Activated CD8-positive, alpha-beta memory T cell treated with anti-CD3 and anti-CD28 coated beads, Interleukin-2, amount 50 U/mL, for 1 hour (primary cell): ENCODE measurements around the gene BSND.

Source experiments
- DNase-seq: peaks from one replicate; pipeline ENCODE4 v3.0.0-alpha.2; 2020; ENCODE audit errors: extremely low read depth

BSND gene

GRCh38 chr1:54991939-54992338 is 6.8 kb upstream of the BSND start:
- DNase-seq, result no peak

DNA sequence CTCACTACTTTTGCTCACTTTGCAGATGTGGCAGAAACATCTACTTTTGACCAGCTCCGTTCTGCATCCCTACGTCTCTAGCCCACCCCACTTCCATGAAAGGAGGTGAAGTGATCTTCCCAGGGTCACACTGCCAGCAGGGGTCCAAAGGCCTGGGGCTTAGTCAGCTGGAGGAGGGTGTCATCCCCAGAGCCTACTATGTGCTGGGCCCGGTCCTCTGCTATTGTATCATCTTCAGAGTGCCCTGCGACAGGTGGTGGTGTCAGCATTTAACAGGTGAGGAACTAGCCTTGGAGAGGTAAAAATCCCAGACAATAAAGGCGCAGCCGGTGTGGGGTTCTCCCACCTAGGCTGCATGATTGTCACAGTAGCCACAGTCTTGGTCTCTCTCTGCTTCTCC is 5.6 kb upstream of the BSND start:
- DNase-seq, result no peak

- no peak for DNase-seq
These were observed 4.3 kb upstream of the BSND start for GRCh38 chr1:54994355-54994990.

DNA sequence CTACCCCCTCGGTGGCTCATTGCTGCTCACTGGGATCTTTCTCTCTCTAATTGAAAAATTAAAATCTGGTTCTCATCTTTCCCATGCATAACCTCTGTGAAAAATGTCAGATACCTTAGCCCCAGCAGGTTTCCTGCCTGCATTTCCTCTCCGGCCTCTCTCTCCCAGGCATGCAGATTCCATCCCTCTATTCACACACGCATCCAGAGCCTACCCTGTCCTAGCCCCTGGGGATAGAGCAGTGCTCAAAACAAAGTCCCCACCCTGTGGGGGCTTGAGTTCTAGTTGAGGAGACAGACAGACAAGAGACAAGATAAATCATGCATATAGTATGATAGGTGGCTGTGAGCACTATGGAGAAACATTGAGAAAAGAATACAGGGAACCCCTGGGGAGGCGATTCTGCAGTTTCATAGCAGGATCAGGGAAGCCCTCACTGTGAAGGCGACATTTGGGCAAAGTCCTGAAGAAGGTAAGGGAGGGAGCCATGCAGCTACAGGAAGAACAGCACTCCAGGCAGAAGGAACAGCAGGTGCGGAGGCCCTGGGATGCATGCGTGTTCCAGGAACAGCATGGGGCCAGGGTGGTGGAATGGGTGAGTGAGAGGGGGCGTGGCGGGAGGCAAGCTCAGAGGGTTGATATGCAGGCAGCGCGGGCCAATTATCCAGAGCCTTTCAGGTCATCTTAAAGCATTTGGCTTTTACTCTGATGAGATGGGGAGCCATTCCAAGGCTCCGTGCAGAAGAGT is 3.5 kb upstream of the BSND start:
- DNase-seq, result no peak

DNA sequence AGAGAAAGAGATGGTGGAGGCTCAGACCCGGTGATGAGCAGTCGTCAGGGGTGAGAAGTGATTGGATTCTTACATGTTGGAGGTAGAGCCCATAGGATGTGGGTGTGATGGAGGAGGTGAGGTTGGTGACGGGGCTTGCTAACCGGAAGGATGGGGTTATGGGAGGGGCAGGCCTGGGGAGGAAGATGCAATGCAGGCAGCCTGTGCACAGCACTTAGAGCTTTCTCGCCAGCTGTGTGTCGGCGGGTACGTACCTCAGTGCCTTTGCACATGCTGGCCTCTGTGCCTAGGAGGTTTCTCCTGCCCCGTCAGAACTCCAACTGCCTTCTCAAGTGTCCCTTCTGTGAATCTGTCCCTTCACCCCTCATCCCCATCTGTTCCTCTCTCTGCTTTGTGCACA is 2.9 kb upstream of the BSND start:
- no peak for DNase-seq

DNA sequence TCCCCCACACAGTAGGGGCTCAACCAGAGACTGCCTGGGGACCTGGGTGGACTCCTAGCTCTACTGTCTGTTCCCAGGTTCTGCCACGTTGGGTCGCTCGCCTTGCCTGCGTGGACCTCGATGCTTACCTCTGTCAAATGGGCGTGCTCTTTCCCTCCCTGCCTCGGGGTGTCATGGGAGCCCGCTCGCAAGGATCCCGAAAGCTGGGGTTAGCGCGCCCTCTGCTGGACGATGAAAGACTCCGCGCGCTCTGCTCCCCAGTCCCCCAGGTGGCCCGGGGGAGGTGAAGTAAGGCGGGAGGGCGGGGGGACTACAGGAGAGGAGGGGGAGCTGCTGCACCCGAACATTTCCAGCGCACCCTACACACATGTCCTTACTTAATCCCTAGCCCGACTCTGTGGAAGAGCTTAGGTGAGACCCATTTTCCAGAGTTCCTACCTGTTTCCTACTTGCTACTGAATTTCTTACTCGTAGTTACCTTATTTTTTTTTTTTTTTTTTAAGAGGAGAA is 2.3 kb upstream of the BSND start:
- DNase-seq, result peak; percentile 41

DNA sequence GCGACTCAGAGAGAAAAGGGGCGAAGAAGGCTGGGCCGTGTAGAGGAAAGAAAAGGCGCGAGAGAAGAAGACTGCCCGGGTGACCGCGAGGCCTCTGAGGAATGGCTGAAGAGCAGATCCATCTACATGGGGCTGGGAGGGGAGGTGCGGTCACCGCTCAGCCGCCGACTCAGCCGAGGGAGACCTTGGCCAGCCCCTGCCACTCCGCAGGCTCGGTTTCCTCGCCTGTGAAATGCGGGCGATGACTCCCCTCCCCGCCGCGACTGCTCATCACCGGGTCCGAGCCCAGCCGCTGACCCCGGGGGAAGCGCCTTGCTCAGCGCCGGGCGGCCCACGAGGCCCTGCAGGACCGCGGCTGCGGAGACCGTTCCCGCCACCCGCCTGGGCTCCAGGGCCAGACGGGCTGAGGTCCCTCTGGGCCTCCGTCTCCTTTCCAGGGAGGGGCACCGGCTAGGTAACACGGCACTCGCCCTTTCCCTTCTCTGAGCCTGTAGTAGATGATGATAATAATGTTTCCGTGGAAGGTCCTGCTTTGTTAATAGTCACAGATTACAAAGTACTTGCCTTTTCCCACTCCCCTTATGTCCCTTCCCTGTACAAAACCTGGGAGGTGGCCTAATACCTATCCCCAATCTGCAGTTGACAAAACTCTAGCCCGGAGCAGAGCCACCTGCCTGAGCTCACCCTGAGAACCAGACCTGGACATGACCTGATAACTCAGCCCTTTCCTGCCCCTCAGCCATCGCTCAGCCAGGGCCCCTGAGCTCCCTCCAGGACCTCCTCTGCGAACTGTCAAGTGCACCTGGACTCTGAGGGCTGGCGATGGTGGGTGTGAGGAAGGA is 1.6 kb upstream of the BSND start:
- no peak for DNase-seq

- DNase-seq, result no peak
These were observed 1.1 kb upstream of the BSND start for GRCh38 chr1:54997711-54997986.

GRCh38 chr1:54998100-54998499 is 633 bp upstream of the BSND start:
- DNase-seq, result no peak

DNA sequence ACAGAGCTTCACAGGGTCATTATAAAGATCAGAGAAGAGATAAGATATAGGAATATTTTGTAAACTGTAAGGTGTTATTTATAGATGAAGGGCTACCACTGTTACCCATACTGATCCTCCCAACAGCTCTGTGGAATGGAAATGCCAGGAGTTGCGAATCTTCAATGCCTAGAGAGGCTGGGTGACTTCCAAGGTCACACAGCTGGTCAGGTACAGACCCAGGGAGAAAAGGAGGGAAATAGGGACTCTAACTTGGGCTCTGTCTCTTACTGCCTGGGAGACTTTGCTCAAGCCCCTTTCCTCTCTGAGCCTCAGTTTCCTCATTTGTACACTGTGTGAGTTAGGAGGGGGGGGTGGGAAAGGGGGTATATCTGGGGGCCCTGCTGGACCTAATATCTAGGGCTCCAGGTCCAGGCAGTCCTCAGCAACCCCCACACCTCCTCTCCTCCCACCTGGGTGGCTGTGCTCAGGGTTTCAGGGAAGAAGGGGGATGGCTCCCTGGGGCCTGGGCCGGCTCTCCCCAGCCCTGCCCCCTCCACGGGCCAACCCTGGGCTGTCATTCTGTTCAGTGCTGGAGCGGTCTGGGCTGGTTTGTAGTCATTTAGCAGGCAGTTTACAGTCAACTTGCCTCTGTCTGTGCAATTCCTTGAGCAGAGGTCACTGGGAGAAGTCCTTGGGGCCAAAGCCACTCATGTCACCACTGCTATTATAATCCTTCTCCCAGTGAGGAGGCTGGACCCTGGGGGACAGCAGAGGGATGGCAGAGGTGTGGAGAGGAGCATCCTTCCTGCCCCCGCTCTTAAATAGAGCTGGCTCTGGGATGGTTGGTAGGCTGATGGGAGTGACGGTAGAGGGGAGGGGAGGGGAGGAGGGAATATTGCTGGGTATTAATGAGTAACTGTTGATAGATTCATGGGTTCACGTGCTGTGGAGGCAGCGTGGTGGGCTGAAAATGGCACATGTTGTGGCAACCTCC is 1.7 kb downstream of the BSND start:
- no peak for DNase-seq

DNA sequence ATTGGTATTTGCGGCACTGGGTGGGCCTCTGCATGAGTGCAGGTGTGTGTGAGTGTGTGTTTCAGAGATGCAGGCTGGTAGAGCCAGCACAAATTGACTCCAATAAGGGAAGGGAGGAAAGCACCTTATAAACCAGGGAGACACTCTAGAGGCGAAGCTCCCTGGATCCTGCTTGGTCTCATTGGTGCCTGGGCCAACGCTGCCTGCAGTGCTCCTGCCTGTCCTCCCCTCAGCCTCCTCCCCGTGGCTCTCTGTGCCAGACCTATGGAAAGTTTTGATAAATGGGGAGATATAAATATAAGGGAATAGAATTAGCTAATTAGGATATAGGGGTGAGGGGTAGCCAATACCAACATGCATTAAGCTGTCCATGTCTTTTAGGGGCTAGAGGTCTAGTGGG is 2.6 kb downstream of the BSND start:
- DNase-seq, result no peak

GRCh38 chr1:55002686-55003085 is 4.0 kb downstream of the BSND start:
- DNase-seq, result no peak

DNA sequence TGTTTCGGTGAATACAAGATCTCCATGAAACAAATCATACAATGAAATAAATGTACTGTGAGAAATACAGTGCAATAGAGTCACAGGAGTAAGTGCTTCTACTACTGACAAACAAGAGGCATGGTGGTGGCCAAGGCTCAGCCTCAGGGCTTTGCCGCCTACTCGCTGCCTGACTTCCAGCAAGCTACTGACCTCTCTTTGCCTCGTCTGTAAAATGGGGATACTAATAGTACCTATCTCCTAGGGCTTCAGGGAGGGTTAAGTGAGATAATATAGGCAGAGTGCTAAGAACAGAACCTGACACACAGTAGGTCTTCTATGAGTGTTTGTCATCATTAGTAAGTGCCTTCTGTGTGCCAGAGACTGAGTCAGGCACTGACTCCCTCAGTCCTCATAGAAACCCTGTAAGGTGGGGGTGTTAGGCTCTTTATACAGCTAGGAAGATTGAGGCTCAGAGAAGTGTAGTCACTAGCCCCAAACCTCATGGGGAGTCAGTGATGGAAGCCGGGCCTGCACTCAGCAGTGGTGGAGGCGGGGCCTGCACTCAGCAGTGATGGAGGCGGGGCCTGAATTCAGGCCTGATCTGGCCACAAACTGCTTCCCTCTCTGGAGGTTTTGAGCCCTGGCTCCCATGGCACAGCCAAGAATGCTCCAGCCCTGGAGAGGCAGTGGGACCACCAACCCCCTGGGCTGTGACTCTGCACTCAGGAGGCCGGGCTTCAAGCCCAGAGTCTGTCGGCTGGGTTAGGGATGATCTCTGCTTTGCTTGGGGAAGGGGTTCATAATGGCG is 6.8 kb downstream of the BSND start:
- no peak for DNase-seq

DNA sequence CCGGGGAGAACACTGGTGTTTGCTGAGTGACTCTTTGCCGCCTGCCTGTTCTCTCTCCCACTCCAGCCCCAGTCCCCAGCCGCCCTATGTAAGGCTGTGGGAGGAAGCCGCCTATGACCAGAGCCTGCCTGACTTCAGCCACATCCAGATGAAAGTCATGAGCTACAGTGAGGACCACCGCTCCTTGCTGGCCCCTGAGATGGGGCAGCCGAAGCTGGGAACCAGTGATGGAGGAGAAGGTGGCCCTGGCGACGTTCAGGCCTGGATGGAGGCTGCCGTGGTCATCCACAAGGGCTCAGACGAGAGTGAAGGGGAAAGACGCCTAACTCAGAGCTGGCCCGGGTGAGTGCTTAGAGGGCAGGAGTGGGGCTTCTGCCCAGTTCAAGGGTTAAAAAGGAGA is 8.2 kb downstream of the BSND start:
- DNase-seq, result no peak

GRCh38 chr1:55007625-55008024 is 8.9 kb downstream of the BSND start:
- DNase-seq, result no peak

DNA sequence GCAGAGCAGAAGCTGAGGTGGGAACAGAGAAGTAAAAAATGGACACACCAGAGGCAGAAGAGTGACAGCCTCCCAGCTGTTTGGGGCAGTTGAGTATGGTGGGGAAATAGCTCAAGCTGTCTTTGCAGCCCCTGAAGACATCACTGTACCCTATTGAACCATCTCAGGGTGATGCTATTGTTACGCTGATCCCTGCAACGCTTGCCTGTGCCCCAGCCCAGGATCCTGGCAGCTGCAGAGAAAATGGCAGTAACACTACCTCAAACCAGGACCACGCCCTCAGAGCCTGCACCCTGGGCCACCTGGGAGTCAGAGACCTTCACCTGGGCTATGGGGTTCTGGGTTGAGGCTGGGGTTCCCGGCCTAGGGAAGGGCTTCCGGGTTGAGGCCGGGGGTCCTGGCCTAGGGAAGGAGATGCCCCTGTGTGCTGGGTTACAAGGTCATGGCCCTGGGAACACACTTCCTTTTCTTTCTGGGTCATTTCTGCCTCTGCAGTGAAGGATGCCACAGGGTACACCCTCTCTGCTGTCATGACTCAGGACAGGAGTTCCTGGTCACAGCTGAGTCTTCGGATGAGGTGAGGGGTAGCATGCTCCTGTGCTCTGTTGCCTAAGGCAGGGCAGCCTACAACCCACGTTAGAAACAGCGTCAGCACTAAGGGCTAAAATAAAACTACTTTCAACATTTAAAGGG is 11.6 kb downstream of the BSND start:
- no peak for DNase-seq

GRCh38 chr1:55010887-55011217 is 12.1 kb downstream of the BSND start:
- DNase-seq, result no peak

DNA sequence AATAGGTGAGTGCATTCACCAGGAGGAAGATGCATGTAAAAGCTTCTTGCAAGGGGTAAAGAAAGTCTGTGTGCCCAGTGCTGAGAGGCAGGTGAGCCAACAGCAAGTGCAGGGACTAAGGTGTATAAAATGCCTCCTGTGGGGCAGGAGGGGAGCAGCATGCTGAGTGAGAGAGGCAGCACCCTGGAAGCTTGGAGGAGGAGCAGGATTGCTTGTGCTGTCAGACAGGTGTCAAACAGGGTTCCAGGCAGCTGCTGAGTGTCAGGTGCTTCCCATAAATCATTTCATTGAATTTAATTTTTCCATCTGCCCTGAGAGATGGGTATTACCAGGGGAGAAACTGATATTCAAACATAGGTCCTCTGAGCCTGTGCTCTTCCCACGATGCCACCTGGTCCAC is 13.9 kb downstream of the BSND start:
- DNase-seq, result no peak

DNA sequence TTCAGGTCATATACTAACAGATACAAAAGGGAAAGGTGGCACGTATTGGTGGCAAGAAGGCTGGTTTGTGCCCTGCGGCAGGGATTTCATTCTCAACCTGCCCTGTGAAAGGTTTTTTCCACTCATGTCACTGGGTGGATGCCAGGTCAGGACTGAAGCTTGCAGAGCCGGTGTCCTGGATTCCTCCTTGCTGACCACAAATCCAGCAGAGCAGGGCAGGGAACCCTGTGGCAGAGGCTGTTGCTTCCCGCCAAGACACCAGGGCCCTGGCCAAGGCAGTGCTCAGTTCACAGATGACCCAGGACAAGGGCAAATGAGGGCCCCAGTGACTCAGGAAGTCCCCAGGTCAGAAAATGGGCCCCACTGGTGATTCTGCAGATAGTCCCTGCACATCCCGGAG is 16.4 kb downstream of the BSND start:
- no peak for DNase-seq
